NCI-H2029 (cell line): Measurements from ENCODE around the gene TENM4.
A peak's percentile ranks its signal among the peaks of the same experiment; 100 is the strongest.

Source experiments
- DNase-seq: peaks from one replicate; lab custom pipeline; 2025; lab: John Stamatoyannopoulos, UW

The TENM4 gene

DNA sequence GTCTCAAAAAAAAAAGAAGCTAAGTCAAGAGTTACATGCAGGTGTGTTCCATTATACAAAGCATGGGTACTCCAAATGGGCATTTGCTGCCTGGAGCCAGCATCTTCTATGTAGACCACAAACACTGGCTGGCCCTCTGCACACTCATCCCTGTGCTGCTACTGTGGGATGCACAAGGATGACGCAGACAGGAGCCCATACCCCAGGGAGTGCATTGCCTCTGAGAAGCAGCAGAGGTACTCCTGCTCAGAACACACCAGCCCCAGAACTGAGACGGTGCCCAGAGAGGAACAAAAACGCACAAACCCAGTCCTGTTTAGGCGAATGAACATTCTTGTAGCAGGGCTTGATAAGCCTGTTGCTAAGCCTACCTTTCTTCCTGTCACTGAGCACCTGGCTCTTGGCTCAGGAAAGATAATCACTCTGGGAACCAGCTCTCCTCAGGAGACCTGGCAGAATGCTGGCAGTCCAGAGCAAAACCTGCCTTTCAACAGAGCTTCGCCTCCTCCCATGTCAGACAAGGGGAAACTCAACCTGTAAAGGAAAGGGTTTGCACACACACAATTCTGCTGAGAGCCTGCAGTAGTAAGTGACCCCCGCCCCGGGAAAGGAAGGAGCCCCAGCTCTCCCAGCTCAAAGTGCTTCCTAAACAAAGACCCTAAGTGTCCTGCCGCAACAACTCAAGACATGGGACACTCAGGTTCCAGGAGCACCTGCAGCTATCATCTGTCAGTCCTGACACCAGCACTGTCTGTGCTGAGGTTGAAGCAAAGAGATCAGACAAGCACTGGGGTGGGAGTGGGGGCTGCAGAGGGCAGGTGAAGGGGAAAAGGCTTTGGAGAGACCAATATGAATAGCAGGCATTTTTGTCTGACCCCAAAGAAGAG is 145.7 kb downstream of the TENM4 start:
- peak; percentile 40 for DNase-seq

DNA sequence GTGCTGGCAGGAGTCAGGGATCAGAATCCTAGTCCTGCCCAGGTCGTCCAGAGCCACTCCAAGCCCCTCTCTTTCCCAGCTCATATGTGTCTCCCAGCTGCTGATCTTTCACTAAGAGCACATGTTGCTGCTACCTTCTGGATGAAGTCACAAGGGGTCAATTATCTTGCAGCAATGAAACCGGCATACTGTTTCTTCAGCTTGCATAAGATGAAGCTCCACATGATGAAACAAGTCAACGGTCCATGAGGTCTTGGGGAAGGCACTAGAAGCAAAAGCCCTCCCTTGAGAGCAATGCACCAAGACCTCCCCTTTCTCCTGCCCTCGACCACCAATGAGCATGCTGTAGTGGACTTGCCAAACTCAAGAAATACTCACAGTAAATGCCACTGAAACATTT is 148.9 kb downstream of the TENM4 start:
- no peak for DNase-seq

DNA sequence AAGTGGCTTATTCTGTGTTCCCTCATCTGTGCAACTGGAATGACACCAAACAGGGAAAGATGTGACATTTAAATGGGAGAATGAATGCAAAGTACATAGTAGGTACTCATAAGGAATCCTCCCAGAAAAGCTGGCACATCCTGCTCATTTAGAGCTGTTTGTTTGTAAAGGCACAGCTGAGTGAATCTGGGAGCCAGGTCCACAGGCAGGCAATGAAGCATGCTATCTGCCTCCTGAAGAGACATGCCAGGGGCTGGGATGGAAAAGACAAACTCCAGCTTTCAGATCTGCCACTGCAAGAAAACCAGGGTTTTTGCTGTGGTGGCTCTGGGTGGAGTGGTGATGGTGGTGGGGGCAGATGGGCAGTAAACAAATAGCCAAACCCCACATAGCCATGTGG is 150.1 kb downstream of the TENM4 start:
- DNase-seq: peak; percentile 45

DNA sequence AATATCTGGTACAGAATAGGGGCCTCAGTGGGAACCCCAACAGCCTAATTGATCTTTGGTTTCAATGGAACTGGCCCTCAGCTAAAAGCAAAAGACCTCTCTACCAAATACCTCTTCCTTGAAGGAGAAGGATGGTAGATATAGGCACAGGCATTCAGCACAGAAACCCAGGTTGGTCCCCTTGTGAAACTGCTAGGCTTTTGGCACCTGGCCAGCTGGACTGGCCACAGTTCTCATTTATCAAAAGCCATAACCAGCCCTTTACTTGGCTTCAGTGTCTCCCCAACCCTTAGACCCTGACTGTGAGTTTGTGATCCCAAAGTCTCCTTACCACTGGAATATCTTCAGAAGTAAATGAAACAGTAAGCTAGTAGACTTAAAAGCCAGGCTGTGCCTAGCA is 152.9 kb downstream of the TENM4 start:
- peak; percentile 21 for DNase-seq

DNA sequence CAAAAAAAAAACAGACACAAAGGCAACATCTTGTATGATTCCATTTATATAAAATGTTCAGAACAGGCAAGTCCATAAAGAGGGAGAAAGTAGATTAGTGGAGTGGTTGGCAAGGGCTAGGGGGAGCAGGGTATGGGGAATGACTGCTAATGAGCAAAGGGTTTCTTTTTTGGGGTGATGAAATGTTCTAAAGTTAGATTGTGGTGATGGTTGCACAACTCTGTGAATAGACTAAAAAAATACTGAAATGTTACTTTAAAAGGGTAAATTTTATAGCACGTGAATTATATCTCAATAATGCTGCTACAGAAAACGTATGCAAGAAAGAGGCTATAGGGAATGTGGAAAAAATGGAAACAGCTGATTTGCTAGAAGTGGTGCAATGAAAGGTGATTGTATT is 155.1 kb downstream of the TENM4 start:
- DNase-seq: no peak

DNA sequence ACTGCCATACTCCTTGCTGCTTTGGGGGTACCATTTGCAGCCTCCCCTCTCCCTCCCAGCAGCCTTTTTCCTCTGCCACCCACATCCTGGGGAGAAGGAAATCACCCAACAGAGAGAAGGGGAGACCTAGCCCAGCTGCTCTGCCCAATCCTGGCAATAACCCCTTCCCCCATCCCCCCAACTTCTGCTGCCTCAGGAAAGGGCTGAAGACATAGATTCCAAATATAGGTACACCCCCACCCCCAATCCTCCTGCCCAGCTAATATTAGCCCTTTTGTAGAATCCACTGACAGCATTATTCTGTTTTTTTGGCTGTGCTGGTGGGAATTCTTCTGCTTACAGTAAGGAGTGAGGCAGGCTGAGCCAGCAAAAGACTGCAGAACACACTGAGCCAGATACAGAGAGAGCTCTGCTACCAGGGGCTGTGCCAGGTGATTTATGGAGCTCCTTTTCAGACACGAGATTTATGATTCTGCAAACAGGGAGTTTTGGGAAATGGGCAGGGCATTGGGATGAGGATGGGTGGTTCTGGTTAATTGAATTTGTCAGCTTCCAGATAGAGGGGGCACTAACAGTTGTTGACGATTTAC is 164.0 kb downstream of the TENM4 start:
- DNase-seq: no peak

DNA sequence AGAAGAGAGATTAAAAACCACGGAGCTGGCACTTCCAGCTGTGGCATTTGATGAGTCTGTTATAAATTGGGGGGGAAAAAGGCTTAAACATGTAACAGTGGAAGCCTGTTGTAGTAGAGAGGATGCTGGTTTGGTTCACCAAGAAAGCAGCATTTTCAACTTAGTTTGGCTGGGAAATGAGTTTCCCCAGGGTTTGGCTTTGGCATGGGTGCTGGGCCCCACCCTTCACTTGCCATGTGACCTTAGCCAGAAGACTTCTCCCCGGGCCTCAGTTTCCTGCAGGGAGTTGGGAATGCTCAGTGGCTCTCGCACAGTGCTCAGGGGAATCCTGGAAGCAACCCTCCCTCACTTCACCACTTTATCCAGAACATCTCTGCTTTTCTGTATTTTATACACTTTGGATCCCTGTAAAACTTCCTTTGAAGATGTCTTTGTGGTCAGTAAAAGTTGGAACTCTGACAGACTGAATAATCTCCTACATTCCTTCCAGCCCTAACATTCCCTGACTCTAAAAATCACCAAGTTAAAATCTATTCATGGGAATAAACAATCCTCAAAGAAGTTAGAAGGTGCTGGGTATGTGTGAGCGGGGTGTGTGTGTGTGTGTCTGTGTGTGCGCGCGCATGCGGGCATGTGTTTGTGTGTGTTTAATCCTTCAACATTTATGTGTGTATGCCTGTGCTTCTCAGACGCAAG is 166.0 kb downstream of the TENM4 start:
- DNase-seq: no peak

GRCh38 chr11:79273781-79274180 is 167.0 kb downstream of the TENM4 start:
- DNase-seq: no peak

DNA sequence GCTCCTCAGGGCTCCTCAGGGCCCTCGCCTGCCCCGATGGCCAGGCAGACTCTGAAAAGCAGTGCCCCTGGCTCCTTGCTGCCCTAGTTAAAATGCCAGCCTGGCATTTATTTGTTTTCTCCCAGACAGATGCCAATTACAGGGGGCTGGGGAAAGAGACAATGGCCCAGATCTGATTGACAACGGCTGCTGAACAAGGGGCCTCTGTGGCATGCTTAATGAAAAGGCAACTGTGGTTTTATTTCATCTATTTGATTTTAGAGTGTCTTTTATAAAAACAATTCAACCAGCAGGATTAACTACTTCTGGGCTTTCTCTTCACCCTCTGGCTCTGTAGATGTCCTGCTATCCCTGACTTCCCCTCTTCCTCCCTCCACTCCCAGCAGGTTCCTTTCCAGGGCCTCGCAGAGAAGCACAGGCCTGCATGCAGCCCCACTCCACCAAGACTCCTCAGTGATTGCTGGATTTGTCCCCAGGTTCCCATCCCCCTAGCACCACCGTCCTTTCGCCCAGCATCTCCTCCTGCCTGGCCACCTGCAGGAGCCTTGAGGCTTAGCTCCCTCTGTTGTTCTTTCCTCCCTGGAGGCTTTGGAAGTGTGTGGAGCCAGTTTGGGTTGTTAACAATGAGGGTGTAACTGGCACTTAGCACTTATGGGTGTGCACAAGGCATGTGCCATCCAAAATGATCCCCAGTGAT is 171.1 kb downstream of the TENM4 start:
- no peak for DNase-seq

- DNase-seq: no peak
Observed at GRCh38 chr11:79266396-79266795, 174.4 kb downstream of the TENM4 start.

GRCh38 chr11:79265756-79266322 is 175.0 kb downstream of the TENM4 start:
- DNase-seq: no peak

DNA sequence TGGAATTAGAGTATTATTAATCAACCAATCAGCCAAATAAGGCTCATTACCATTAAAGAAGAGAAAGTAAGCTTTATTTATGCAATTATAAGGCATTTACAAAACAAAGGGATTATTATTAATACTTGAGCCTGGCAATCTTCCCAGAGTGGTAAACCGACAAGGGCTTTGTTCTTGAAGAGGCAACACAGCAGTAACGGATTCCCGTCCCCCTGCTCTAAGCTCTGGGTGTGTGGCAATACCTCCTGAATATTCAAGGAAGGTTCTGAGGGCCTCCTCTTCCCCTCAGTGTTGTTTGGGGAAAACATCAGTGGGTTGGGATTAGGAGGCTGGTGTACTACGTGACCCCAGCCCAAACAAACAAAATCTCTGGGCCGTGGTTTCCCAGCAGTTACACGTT is 176.5 kb downstream of the TENM4 start:
- DNase-seq: peak; percentile 15

- no peak for DNase-seq
Observed at GRCh38 chr11:79263001-79263400, 177.8 kb downstream of the TENM4 start.

- no peak for DNase-seq
Observed at GRCh38 chr11:79262221-79262620, 178.6 kb downstream of the TENM4 start.

- DNase-seq: no peak
Observed at GRCh38 chr11:79261684-79262083, 179.1 kb downstream of the TENM4 start.

DNA sequence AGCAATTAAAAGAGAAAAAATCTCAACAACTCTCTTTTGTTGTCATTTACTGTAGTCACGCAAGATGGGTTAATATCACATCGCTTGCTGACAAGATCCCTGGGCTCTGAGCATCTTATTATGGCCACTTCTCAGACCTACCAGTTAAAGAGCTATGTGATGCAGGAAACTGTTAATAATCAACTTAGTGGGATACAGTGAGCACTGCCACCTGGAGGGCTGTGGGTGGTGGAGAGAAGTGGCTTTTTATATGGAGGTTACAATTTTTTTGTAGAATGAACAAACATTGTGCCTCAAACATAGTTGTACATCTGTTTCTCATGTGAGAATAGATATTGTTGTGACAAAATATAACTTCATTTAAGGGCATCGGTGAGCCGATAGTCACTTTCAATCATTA is 181.0 kb downstream of the TENM4 start:
- DNase-seq: no peak

GRCh38 chr11:79258576-79258975 is 182.3 kb downstream of the TENM4 start:
- no peak for DNase-seq

DNA sequence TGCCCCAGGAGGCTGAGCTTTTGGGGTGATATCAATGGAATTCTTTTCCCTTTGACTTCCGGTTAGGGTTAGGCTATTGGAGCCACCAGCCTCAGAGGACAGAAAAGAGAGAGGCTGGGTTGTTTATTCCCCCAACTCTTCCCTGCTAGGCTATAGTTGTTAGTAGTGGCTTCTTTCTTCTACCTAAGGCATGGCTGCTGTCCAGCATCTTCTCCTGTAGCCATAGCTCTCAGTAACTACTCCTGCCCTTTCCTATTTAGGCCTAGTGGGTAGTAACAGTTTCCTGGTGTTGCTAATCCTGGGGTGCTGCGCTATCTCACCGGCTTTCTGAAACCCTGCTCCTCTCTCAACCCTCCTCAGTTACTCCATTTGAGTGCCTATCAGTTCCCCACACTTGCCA is 184.9 kb downstream of the TENM4 start:
- no peak for DNase-seq

- peak; percentile 42 for DNase-seq
Observed at GRCh38 chr11:79253280-79253679, 187.6 kb downstream of the TENM4 start.

- DNase-seq: no peak
Observed at GRCh38 chr11:79249295-79249993, 191.4 kb downstream of the TENM4 start.

DNA sequence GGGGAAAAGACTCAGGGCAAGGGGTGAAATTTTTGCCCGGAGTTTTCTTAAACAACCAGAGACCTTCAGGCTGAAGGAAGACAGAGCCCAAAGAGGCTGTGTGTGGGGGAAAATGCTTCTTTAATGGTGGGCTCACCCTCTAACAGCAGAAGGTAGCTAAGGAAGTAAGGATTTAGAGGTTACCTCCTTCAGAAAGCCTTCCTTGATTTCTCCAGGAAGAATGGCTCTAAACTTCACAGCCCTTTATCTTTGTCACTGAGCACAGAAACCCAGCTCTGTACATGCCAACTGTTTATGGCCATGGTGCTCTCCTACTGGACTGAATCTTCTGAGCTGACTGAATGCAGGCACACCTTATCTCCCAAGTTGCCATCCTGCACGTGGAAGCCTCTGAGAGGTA is 196.0 kb downstream of the TENM4 start:
- no peak for DNase-seq
